ENCODE data around the gene ADH5.

DNA sequence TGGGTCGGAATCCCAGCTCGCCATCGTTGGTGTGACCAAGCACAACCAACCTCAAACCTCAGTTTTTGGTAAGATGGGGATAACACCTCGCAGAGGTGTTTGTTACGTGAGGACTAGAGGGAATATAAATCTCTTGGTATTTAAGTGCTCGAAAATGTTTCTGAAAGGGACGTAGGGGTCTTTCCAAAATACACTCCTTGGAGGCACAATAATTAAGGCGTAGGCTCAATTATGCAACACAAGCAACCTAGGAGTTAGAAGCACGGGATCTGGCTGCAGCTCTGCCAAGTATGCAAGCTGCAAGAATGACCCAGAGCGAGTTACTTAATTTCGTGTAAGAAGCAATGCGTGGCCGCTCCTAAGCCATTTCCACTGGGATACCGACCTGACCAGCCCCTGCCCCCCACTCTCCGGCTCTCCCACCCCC lies 552 bp downstream of the ADH5 start:
- TF ChIP-seq, protein P1, sequence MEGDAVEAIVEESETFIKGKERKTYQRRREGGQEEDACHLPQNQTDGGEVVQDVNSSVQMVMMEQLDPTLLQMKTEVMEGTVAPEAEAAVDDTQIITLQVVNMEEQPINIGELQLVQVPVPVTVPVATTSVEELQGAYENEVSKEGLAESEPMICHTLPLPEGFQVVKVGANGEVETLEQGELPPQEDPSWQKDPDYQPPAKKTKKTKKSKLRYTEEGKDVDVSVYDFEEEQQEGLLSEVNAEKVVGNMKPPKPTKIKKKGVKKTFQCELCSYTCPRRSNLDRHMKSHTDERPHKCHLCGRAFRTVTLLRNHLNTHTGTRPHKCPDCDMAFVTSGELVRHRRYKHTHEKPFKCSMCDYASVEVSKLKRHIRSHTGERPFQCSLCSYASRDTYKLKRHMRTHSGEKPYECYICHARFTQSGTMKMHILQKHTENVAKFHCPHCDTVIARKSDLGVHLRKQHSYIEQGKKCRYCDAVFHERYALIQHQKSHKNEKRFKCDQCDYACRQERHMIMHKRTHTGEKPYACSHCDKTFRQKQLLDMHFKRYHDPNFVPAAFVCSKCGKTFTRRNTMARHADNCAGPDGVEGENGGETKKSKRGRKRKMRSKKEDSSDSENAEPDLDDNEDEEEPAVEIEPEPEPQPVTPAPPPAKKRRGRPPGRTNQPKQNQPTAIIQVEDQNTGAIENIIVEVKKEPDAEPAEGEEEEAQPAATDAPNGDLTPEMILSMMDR (conservative IDR thresholded peaks at IDR 0.05; ENCODE audit: low read depth, low read length) = no peak
- TF ChIP-seq EZH2 (IDR thresholded peaks at IDR 0.05; ENCODE audit: borderline replicate concordance, low read depth, low read length, poor library complexity, severe bottlenecking) = no peak
